K562 (cell line): ENCODE results near the gene HK2. TPM values are rescaled to one million over a fixed set of nuclear protein-coding genes. Genes with fewer than 3 reads are reported as not detected.

Experiments used
- BRCA1 ChIP-seq, 2 experiments: fragments of 450-650 bp in 1 of 2; sonication (generic) in 1 of 2; formaldehyde crosslinking in 1 of 2; IDR thresholded peaks; 2 replicates each; pipeline versions ENCODE4 v1.5.0 to v1.6.1; 2017 to 2020; ENCODE audit warnings: mild to moderate bottlenecking in 1 of 2, missing genetic modification reagents in 1 of 2
- ELF2 ChIP-seq: fragments of 250-450 bp; sonication (Bioruptor Pico); IDR thresholded peaks from 2 replicates; pipeline ENCODE4 v1.5.0; 2021; ENCODE audit warnings: mild to moderate bottlenecking
- FOXA3 ChIP-seq, 2 experiments: fragments of 450-650 bp in 1 of 2; sonication (generic) in 1 of 2; formaldehyde crosslinking; IDR thresholded peaks in 1 of 2; conservative IDR thresholded peaks in 1 of 2; 2 replicates each; pipeline versions ENCODE4 v1.4.0 to v1.8.0; 2020 to 2022; ENCODE audit warnings: mild to moderate bottlenecking in 2 of 2, missing genetic modification reagents in 1 of 2
- FOXK2 ChIP-seq, 2 experiments: fragments of 450-650 bp; IDR thresholded peaks in 1 of 2; conservative IDR thresholded peaks in 1 of 2; 2 replicates each; pipeline ENCODE4 v1.6.1; 2016; ENCODE audit warnings: low read depth in 2 of 2, mild to moderate bottlenecking in 1 of 2
- JUNB ChIP-seq: fragments of 450-650 bp; formaldehyde crosslinking; conservative IDR thresholded peaks from 2 replicates; pipeline ENCODE4 v1.4.0; 2020; ENCODE audit warnings: mild to moderate bottlenecking
- MYNN ChIP-seq, 2 experiments: sonication (generic); formaldehyde crosslinking in 1 of 2; IDR thresholded peaks; 2 replicates each; pipeline versions ENCODE4 v1.5.0 to v1.6.1; 2016 to 2020; ENCODE audit warnings: antibody characterized with exemption in 1 of 2, missing genetic modification reagents in 1 of 2
- POLR2AphosphoS5 ChIP-seq: IDR thresholded peaks from 2 replicates; pipeline ENCODE4 v1.6.1; 2011; ENCODE audit warnings: mild to moderate bottlenecking, low read depth, low read length, moderate library complexity; ENCODE audit not compliant: control insufficient read depth, insufficient read depth
- RBFOX2 ChIP-seq: fragments of 200-400 bp; formaldehyde crosslinking; IDR thresholded peaks from 2 replicates; pipeline ENCODE4 v1.6.1; 2017; ENCODE audit warnings: low read depth, mild to moderate bottlenecking, low read length, moderate library complexity
- ZBTB1 ChIP-seq: sonication (generic); formaldehyde crosslinking; IDR thresholded peaks from 2 replicates; pipeline ENCODE4 v1.8.1; 2023; ENCODE audit warnings: missing genetic modification reagents, low read depth, mild to moderate bottlenecking, borderline replicate concordance
- ZNF143 ChIP-seq: sonication (generic); formaldehyde crosslinking; IDR thresholded peaks from 2 replicates; pipeline ENCODE4 v1.9.0; 2022; ENCODE audit warnings: mild to moderate bottlenecking, missing genetic modification reagents
- ZNF263 ChIP-seq: sonication (generic); formaldehyde crosslinking; IDR thresholded peaks from 2 replicates; pipeline ENCODE4 v1.8.0; 2022; ENCODE audit warnings: mild to moderate bottlenecking, missing genetic modification reagents, borderline replicate concordance
- polyA plus RNA-seq, 8 experiments: library from polyadenylated mRNA; depleted of rRNA in 4 of 8; stranded (reverse) in 5 of 8; unstranded in 3 of 8; fragments of >200 nt; fragmentation: Nextera tagmentation in 2 of 8; fragmentation: Illumina TruSeq in 1 of 8; extraction: Ambion mirVana in 2 of 8; extraction: Trizol in 1 of 8; gene quantifications; 2 replicates each; pipeline versions ENCODE4 v1.2.1 to v1.2.3, GENCODE V29; 2011 to 2014; ENCODE audit warnings: inconsistent platforms in 1 of 8, missing spikeins in 1 of 8
- total RNA-seq, 7 experiments: library from RNA; depleted of rRNA in 6 of 7; stranded (reverse); fragments of >200 nt in 6 of 7; fragmentation: Illumina TruSeq in 2 of 7; extraction: Trizol in 2 of 7; gene quantifications; 2 replicates each; pipeline versions ENCODE4 v1.2.1 to v1.2.3, GENCODE V29; 2011 to 2021; ENCODE audit warnings: low replicate concordance in 1 of 7
- TF ChIP-seq, protein P1 (sequence below): fragments of 450-650 bp; IDR thresholded peaks from 2 replicates; pipeline ENCODE4 v1.7.1; 2018; ENCODE audit warnings: mild to moderate bottlenecking, low read depth; ENCODE audit not compliant: partially characterized antibody
- TF ChIP-seq, protein P2 (sequence below), 3 experiments: IDR thresholded peaks in 2 of 3; conservative IDR thresholded peaks in 1 of 3; 2 replicates each; pipeline ENCODE4 v1.5.1; 2011 to 2012; ENCODE audit warnings: low read length in 3 of 3, mild to moderate bottlenecking in 3 of 3, control low read depth in 2 of 3, improper control_type of control experiment in 1 of 3, inconsistent platforms in 1 of 3, low read depth in 1 of 3, mixed read lengths in 1 of 3, moderate library complexity in 1 of 3; ENCODE audit not compliant: insufficient read depth in 2 of 3
- TF ChIP-seq, protein P3 (sequence below): sonication (generic); formaldehyde crosslinking; IDR thresholded peaks from 2 replicates; pipeline ENCODE4 v1.8.1; 2022; ENCODE audit warnings: missing genetic modification reagents
- TF ChIP-seq, protein P4 (sequence below), 3 experiments: fragments of 200-800 bp in 1 of 3; fragments of 250-450 bp in 1 of 3; fragments of 450-650 bp in 1 of 3; sonication (Bioruptor Pico) in 1 of 3; sonication (Bioruptor generic) in 1 of 3; formaldehyde crosslinking in 1 of 3; IDR thresholded peaks; 2 replicates each; pipeline versions ENCODE4 v1.6.1 to v1.8.0; 2016 to 2022; ENCODE audit warnings: mild to moderate bottlenecking in 2 of 3, missing genetic modification characterization in 2 of 3, missing compliant biosample characterization in 1 of 3, moderate library complexity in 1 of 3

Gene HK2
- total and polyA plus RNA-seq, 9 of the 15 experiments (the other 6 are each of a cell fraction or from before 2014, with no cell fraction given): 4.7 to 56.0 (median 19.9) TPM

DNA sequence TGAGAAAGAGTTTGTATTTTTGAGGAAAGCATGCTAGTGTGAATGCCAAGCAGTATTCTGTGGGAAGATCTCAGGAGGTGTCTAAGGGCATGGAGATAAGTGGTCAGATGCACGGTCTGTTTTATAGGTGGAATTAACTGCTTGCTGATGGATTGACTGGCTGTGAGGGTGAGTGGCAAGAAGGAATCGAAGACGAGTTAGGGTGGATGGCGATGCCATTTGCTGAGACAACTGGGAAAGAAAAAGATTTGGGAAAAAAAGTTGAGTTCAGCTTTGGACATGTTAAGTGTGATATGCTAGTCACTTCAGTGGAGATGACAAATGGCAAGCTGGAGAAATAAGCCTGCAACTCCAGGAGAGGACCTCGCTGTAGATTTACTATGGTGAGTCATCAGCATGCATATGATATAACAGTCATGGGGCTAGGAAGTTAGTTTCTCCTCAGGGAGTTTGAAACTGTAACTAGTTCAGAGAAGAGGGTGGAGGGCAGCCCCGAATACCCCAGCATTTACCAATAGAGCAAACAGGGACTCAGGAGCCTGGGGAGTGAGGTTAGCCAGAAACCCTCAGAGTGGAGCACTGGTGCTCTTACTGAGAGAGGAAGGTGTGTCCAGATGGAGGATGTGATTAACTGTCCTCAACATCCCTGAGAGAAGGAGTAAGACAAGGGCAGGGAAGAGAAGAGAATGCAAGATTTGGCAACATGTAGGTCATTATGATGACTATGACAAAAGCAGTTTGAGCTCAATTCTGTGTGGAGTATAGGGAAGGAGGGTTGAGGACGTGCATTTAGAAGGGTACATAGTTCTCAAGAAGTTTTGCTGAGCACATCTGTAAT is 2.0 kb upstream of the HK2 start (continued):
- TF ChIP-seq MYNN (IDR thresholded peaks at IDR 0.05): no peak
- no peak for TF ChIP-seq MYNN (CRISPR knock-in tag; IDR thresholded peaks at IDR 0.05)
- TF ChIP-seq, protein P1, sequence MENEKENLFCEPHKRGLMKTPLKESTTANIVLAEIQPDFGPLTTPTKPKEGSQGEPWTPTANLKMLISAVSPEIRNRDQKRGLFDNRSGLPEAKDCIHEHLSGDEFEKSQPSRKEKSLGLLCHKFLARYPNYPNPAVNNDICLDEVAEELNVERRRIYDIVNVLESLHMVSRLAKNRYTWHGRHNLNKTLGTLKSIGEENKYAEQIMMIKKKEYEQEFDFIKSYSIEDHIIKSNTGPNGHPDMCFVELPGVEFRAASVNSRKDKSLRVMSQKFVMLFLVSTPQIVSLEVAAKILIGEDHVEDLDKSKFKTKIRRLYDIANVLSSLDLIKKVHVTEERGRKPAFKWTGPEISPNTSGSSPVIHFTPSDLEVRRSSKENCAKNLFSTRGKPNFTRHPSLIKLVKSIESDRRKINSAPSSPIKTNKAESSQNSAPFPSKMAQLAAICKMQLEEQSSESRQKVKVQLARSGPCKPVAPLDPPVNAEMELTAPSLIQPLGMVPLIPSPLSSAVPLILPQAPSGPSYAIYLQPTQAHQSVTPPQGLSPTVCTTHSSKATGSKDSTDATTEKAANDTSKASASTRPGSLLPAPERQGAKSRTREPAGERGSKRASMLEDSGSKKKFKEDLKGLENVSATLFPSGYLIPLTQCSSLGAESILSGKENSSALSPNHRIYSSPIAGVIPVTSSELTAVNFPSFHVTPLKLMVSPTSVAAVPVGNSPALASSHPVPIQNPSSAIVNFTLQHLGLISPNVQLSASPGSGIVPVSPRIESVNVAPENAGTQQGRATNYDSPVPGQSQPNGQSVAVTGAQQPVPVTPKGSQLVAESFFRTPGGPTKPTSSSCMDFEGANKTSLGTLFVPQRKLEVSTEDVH: no peak
- TF ChIP-seq ZNF143 (CRISPR knock-in tag): no peak
- TF ChIP-seq JUNB (CRISPR knock-in tag): no peak; the same call in 1 of the 2 replicates
- TF ChIP-seq ZNF263 (CRISPR knock-in tag): peak; percentile 87
- no peak for TF ChIP-seq POLR2AphosphoS5
- TF ChIP-seq RBFOX2: no peak
- no peak for TF ChIP-seq ZBTB1 (CRISPR knock-in tag)
- peak; percentile 44 to 49; a peak in 2 of 4 replicates for TF ChIP-seq FOXK2 (conservative IDR thresholded peaks at IDR 0.05 in 1 of 2, IDR thresholded peaks at IDR 0.05 in 1 of 2; ENCODE audit: low read depth in 2 of 2)
- TF ChIP-seq FOXA3 (CRISPR knock-in tag; conservative IDR thresholded peaks at IDR 0.05 in 1 of 2, IDR thresholded peaks at IDR 0.05 in 1 of 2): no peak
- no peak for TF ChIP-seq ELF2
- TF ChIP-seq, protein P2, sequence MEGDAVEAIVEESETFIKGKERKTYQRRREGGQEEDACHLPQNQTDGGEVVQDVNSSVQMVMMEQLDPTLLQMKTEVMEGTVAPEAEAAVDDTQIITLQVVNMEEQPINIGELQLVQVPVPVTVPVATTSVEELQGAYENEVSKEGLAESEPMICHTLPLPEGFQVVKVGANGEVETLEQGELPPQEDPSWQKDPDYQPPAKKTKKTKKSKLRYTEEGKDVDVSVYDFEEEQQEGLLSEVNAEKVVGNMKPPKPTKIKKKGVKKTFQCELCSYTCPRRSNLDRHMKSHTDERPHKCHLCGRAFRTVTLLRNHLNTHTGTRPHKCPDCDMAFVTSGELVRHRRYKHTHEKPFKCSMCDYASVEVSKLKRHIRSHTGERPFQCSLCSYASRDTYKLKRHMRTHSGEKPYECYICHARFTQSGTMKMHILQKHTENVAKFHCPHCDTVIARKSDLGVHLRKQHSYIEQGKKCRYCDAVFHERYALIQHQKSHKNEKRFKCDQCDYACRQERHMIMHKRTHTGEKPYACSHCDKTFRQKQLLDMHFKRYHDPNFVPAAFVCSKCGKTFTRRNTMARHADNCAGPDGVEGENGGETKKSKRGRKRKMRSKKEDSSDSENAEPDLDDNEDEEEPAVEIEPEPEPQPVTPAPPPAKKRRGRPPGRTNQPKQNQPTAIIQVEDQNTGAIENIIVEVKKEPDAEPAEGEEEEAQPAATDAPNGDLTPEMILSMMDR (IDR thresholded peaks at IDR 0.05 in 2 of 3, conservative IDR thresholded peaks at IDR 0.05 in 1 of 3; ENCODE audit: insufficient read depth in 2 of 3, low read depth in 1 of 3, low read length in 3 of 3): no peak
- TF ChIP-seq, protein P3, sequence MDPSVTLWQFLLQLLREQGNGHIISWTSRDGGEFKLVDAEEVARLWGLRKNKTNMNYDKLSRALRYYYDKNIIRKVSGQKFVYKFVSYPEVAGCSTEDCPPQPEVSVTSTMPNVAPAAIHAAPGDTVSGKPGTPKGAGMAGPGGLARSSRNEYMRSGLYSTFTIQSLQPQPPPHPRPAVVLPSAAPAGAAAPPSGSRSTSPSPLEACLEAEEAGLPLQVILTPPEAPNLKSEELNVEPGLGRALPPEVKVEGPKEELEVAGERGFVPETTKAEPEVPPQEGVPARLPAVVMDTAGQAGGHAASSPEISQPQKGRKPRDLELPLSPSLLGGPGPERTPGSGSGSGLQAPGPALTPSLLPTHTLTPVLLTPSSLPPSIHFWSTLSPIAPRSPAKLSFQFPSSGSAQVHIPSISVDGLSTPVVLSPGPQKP (CRISPR knock-in tag): no peak
- TF ChIP-seq, protein P4, sequence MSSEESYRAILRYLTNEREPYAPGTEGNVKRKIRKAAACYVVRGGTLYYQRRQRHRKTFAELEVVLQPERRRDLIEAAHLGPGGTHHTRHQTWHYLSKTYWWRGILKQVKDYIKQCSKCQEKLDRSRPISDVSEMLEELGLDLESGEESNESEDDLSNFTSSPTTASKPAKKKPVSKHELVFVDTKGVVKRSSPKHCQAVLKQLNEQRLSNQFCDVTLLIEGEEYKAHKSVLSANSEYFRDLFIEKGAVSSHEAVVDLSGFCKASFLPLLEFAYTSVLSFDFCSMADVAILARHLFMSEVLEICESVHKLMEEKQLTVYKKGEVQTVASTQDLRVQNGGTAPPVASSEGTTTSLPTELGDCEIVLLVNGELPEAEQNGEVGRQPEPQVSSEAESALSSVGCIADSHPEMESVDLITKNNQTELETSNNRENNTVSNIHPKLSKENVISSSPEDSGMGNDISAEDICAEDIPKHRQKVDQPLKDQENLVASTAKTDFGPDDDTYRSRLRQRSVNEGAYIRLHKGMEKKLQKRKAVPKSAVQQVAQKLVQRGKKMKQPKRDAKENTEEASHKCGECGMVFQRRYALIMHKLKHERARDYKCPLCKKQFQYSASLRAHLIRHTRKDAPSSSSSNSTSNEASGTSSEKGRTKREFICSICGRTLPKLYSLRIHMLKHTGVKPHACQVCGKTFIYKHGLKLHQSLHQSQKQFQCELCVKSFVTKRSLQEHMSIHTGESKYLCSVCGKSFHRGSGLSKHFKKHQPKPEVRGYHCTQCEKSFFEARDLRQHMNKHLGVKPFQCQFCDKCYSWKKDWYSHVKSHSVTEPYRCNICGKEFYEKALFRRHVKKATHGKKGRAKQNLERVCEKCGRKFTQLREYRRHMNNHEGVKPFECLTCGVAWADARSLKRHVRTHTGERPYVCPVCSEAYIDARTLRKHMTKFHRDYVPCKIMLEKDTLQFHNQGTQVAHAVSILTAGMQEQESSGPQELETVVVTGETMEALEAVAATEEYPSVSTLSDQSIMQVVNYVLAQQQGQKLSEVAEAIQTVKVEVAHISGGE (CRISPR knock-in tag; IDR thresholded peaks at IDR 0.05): no peak
- TF ChIP-seq BRCA1 (IDR thresholded peaks at IDR 0.05): no peak
- TF ChIP-seq BRCA1 (CRISPR knock-in tag; IDR thresholded peaks at IDR 0.05): no peak
